Left renal pelvis (tissue), 4 donors: ENCODE measurements around the gene LIME1. TPM values are rescaled to one million over a fixed set of nuclear protein-coding genes. Genes with fewer than 3 reads are reported as not detected.

Experiments
- DNase-seq, 4 donors: peaks; one replicate each; pipeline ENCODE4 v3.0.0-alpha.2; 2013; ENCODE audit warnings: low read depth in 4 of 4, low spot score in 3 of 4
- polyA plus RNA-seq, 4 donors: library from polyadenylated mRNA; unstranded; fragments of 120-200 nt; gene quantifications; one replicate each; pipeline ENCODE4 v1.2.1, GENCODE V29; 2013; ENCODE audit not compliant: insufficient read length in 4 of 4

Gene LIME1
- polyA plus RNA-seq, 4 donors: 4.0 to 14.9 (median 5.0) TPM

DNA sequence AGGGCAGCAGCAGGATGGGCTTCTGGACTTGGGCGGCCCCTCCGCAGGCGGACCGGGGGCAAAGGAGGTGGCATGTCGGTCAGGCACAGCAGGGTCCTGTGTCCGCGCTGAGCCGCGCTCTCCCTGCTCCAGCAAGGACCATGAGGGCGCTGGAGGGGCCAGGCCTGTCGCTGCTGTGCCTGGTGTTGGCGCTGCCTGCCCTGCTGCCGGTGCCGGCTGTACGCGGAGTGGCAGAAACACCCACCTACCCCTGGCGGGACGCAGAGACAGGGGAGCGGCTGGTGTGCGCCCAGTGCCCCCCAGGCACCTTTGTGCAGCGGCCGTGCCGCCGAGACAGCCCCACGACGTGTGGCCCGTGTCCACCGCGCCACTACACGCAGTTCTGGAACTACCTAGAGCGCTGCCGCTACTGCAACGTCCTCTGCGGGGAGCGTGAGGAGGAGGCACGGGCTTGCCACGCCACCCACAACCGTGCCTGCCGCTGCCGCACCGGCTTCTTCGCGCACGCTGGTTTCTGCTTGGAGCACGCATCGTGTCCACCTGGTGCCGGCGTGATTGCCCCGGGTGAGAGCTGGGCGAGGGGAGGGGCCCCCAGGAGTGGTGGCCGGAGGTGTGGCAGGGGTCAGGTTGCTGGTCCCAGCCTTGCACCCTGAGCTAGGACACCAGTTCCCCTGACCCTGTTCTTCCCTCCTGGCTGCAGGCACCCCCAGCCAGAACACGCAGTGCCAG, 39.7 kb upstream of the LIME1 start, which contains the start of gene TNFRSF6B:
TNFRSF6B (plus strand) TSS at position 25 of the 729 bp plus-strand sequence; CDS start at position 141, 116 bp downstream.
- DNase-seq: no peak

DNA sequence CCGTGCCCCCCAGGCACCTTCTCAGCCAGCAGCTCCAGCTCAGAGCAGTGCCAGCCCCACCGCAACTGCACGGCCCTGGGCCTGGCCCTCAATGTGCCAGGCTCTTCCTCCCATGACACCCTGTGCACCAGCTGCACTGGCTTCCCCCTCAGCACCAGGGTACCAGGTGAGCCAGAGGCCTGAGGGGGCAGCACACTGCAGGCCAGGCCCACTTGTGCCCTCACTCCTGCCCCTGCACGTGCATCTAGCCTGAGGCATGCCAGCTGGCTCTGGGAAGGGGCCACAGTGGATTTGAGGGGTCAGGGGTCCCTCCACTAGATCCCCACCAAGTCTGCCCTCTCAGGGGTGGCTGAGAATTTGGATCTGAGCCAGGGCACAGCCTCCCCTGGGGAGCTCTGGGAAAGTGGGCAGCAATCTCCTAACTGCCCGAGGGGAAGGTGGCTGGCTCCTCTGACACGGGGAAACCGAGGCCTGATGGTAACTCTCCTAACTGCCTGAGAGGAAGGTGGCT, 39.1 kb upstream of the LIME1 start:
- no peak for DNase-seq

DNA sequence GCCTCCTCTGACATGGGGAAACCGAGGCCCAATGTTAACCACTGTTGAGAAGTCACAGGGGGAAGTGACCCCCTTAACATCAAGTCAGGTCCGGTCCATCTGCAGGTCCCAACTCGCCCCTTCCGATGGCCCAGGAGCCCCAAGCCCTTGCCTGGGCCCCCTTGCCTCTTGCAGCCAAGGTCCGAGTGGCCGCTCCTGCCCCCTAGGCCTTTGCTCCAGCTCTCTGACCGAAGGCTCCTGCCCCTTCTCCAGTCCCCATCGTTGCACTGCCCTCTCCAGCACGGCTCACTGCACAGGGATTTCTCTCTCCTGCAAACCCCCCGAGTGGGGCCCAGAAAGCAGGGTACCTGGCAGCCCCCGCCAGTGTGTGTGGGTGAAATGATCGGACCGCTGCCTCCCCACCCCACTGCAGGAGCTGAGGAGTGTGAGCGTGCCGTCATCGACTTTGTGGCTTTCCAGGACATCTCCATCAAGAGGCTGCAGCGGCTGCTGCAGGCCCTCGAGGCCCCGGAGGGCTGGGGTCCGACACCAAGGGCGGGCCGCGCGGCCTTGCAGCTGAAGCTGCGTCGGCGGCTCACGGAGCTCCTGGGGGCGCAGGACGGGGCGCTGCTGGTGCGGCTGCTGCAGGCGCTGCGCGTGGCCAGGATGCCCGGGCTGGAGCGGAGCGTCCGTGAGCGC, 38.5 kb upstream of the LIME1 start:
- DNase-seq: no peak

GRCh38 chr20:63698739-63699465, 37.6 kb upstream of the LIME1 start:
- DNase-seq: no peak

DNA sequence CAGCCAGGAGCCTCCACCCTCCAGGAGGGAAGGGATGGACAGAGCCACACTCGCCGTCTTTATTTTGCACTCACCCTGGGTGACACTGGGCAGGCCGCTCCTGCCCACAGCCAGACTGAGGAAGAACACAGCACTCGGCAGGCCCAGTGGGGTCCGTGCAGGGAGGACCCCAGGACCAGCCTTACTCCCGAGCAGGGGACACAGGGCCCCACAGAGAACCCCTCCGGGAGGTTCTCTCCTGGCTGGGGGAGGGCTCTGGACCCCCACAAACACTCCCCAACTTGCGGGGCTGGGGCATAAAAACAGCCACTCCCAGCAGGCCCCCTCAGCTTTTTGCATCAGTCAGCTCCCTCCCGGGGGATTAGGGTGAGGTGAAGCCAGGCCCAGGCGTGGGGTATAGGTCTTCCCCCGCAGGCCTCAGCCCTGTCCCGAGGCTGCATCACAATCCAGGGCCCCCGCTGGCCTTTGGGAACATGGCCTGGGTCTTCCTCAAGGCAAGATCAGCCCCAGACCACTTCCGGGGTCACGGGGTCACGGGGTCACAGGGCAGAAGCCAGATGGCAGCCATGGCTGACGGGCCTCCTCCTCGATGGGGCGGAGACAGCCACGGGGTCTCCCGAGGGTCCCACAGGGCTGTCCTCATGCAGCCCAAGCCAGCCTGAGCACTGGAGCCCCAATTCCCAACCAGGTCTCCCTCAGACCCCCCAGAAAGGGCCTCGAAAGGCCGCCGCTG, 36.8 kb upstream of the LIME1 start:
- no peak for DNase-seq

GRCh38 chr20:63700199-63701050, 36.0 kb upstream of the LIME1 start:
- DNase-seq: no peak

DNA sequence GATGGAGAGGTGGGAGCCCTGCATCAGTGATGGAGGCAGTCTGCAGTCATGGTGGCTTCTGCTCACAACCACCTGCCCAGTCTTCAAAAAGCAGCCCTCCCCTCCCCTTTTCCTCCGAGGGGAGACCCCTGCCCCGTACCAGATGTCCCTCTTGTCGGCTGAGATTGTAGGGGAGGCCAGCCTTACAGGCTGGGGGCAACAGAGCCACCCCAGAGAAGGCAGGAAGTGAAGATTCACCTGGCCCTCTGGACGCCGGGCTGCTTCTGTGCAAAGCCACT, 35.5 kb upstream of the LIME1 start:
- DNase-seq: no peak

- no peak for DNase-seq
Measured at GRCh38 chr20:63701329-63702035, 35.0 kb upstream of the LIME1 start.

GRCh38 chr20:63702036-63702665, 34.3 kb upstream of the LIME1 start:
- DNase-seq: no peak

GRCh38 chr20:63702751-63703470, 33.6 kb upstream of the LIME1 start:
- no peak for DNase-seq

DNA sequence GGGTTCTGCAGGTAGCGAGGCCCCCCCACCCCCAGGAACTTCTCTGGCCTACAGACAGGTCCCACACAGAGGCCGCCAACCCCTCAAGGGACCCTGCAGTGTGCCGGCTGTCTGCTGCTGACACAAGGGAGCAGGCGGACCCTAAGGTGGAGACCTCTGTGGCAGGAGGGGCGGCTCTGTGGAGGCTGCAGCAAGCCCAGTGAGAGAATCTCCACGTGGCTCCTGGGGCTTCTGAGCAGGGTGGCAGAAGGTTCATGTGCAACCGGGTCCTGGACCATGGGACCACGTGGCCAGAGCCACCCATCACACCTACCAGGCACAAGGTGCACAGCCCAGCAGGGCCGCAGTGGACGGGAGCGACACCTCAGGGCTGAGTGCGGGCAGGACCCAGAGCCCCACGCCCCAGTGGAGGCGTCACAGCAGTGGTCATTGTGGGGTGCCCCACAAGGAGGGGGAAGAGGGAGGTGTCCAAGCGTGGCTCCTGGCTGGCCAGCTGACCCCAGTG, 32.9 kb upstream of the LIME1 start:
- DNase-seq: no peak

GRCh38 chr20:63703976-63704748, 32.3 kb upstream of the LIME1 start:
- DNase-seq: no peak

GRCh38 chr20:63704749-63705117, 31.7 kb upstream of the LIME1 start:
- no peak for DNase-seq

- DNase-seq: no peak
Measured at GRCh38 chr20:63705232-63706026, 31.0 kb upstream of the LIME1 start.

- no peak for DNase-seq
Measured at GRCh38 chr20:63706027-63706695, 30.3 kb upstream of the LIME1 start.
